WTC11 (cell line): ENCODE data around the gene NOPCHAP1.
"Not testable (repeated sequence)": the region's sequence is repeated elsewhere in the genome, so short reads cannot be mapped to it uniquely, and the experiment has no call there.

ENCODE experiments used
- ETV6 ChIP-seq: sonication (generic); formaldehyde crosslinking; IDR thresholded peaks from 2 replicates; pipeline ENCODE4 v1.8.1; 2022; ENCODE audit warnings: mild to moderate bottlenecking, missing genetic modification reagents
- ZSCAN18 ChIP-seq: fragments of 250-450 bp; sonication (Bioruptor Pico); IDR thresholded peaks from 2 replicates; pipeline ENCODE4 v2.1.2; 2022; ENCODE audit warnings: mild to moderate bottlenecking, moderate library complexity

GRCh38 chr12:104977688-104978087, 8.4 kb upstream of the NOPCHAP1 start:
- TF ChIP-seq ZSCAN18; ETV6 (CRISPR knock-in tag): not testable (repeated sequence)
